ENCODE results near the gene NTRK3.

The NTRK3 gene

DNA sequence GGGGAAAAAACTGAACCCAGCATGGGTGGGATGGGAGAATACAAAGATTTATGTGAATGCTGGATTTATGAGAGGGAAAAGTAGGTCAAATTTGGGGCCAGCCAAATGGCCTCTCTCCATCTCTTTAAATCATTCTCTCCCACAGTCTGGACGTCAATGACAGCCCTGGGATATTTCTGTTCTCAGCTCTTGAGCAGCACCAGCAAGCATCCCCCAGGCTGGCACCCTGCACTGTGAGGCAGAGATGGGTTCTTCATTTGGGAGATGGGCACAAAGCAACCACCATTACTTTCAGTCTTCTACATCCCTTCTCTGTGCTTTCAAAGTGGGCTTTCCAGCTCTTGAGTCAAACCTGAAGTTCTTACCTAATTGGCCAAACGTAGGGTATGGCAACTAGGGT, 321.0 kb downstream of the NTRK3 start:
- TF ChIP-seq, protein P1, sequence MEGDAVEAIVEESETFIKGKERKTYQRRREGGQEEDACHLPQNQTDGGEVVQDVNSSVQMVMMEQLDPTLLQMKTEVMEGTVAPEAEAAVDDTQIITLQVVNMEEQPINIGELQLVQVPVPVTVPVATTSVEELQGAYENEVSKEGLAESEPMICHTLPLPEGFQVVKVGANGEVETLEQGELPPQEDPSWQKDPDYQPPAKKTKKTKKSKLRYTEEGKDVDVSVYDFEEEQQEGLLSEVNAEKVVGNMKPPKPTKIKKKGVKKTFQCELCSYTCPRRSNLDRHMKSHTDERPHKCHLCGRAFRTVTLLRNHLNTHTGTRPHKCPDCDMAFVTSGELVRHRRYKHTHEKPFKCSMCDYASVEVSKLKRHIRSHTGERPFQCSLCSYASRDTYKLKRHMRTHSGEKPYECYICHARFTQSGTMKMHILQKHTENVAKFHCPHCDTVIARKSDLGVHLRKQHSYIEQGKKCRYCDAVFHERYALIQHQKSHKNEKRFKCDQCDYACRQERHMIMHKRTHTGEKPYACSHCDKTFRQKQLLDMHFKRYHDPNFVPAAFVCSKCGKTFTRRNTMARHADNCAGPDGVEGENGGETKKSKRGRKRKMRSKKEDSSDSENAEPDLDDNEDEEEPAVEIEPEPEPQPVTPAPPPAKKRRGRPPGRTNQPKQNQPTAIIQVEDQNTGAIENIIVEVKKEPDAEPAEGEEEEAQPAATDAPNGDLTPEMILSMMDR (IDR thresholded peaks at IDR 0.05; ENCODE audit: control insufficient read depth, extremely low read depth, insufficient read depth) = no peak
- no peak overlapping the region for H3K4me3 ChIP-seq (ENCODE audit: low read depth, low read length)
- no peak for DNase-seq (ENCODE audit: low read depth)

DNA sequence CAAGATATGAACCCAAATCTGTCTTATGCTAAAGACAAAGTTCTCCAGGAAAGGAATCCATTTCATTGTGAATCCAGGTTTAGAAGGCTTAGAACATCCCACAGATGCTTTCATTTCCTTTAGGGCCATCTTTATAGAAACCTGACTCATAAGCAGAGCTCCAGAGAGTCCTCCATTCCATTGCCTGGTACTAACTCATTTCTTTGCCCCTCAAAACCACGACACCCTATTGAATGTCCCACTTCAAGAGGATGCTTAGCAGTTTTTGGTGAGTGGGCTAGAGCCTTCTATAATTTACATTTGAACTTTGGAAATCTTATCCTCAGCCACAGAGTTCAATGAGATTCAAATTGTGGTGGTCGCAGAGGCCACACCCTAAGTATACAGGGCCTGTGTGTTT, 325.0 kb downstream of the NTRK3 start:
- DNase-seq (ENCODE audit: low read depth) = no peak
- TF ChIP-seq, protein P1 (IDR thresholded peaks at IDR 0.05; ENCODE audit: control insufficient read depth, extremely low read depth, insufficient read depth) = no peak

DNA sequence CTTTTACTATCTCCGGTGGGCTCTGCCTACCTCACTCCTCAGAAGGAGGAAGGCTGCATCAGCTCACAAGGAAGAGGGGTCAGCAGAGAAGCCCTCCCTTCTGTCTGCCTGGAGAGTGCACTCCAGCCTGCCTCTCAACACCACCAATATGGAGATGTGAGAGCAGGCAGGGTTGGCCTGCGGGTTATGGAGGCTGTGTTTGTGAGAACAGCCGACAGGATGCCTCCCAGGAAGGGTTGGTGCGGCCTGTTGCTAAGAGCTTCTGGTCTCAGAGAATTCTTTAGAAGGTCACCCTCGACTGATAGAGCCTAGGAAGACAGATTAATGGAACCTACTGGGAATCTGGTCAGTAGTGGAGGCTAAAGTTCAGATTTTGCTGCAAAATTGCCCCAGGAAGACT, 326.1 kb downstream of the NTRK3 start:
- no peak overlapping the region for H3K4me3 ChIP-seq (ENCODE audit: low read depth, low read length)
- no peak for DNase-seq (ENCODE audit: low read depth)
- TF ChIP-seq, protein P1 (IDR thresholded peaks at IDR 0.05; ENCODE audit: control insufficient read depth, extremely low read depth, insufficient read depth) = no peak

More for the DNA sequence above, 325.0 kb downstream of the NTRK3 start:
- H3K4me3 ChIP-seq (ENCODE audit: low read depth, low read length) = no peak overlapping the region

DNA sequence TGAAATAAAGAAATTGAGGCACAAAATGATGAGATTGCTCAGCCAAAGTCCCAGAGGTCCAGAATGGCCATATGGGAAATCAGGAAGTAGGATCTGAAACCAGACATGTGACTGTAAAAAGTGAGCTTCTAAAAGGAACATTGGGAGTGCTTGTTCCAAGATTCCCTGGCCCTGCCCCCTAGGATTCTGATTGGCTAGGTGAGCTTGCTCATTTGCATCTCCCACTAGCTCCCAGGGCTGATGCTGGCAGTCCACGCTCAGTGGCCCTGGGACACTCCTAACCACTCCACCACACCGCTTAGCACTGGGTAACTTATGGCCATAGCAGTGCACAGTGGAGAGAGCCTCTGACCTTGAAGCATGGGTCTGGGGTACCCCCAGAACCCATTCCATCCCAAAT, 326.7 kb downstream of the NTRK3 start:
- H3K4me3 ChIP-seq (ENCODE audit: low read depth, low read length) = no peak overlapping the region
- TF ChIP-seq, protein P1 (IDR thresholded peaks at IDR 0.05; ENCODE audit: control insufficient read depth, extremely low read depth, insufficient read depth) = no peak
- DNase-seq (ENCODE audit: low read depth) = no peak

DNA sequence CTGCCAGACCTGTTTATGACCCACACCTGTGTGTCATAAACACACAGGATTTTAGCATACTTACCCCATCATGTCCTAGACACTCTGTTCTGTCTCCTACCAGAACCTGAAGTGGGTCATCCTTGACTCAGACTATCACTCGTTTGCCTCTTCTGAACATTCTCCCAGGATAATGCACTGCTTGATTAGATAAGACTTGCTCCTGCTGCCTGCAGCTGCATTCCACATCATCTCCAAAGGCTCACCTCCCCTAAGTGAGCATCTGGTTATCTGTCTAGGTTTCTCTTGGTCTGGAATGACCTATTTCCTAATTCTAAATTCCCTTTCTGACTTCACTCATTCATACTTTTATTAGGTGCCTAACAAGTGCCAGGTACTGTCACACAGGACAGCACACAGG, 332.1 kb downstream of the NTRK3 start:
- no peak overlapping the region for H3K4me3 ChIP-seq (ENCODE audit: low read depth, low read length)
- TF ChIP-seq, protein P1 (IDR thresholded peaks at IDR 0.05; ENCODE audit: control insufficient read depth, extremely low read depth, insufficient read depth) = no peak
- DNase-seq (ENCODE audit: low read depth) = no peak

DNA sequence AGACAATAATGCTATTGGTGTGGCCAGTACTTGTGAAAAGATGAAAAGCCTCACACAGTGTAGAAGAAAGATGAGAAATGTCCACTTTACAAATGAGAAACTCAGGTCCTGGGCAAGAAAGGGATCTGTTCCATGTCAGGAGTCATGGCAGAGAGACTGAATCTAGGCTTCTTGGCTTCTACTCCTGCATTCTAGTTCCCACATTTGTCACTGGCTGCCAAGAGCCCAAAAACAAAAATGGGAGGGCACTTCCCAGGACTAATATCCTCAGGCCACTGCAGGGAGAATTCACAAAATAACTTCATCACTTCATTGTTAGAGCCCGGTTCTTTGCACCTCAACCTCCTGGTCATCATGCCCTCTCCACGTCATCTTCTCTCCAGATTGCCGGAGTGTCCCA, 337.5 kb downstream of the NTRK3 start:
- DNase-seq (ENCODE audit: low read depth) = no peak
- H3K4me3 ChIP-seq (ENCODE audit: low read depth, low read length) = no peak overlapping the region
- TF ChIP-seq, protein P1 (IDR thresholded peaks at IDR 0.05; ENCODE audit: control insufficient read depth, extremely low read depth, insufficient read depth) = no peak

DNA sequence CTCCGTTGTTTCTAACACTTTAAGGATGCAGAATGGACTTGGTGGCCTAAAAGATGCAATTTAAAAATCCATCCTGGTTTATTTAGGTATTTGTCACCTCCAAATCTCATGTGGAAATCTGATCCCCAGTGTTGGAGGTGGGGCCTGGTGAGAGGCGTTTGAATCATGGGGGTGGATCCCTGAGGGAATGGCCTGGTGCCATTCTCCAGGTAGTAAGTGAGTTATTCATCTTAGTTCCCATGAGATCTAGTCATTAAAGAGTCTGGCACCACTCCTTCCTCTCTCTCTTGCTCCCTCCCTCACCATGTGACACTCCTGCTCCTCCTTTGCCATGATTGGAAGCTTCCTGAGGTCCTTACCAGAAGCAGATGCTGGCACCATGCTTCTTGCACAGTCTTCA, 339.1 kb downstream of the NTRK3 start:
- DNase-seq (ENCODE audit: low read depth) = no peak
- H3K4me3 ChIP-seq (ENCODE audit: low read depth, low read length) = no peak overlapping the region
- TF ChIP-seq, protein P1 (IDR thresholded peaks at IDR 0.05; ENCODE audit: control insufficient read depth, extremely low read depth, insufficient read depth) = no peak
